ENCODE results near the gene STAB1.

The STAB1 gene

DNA sequence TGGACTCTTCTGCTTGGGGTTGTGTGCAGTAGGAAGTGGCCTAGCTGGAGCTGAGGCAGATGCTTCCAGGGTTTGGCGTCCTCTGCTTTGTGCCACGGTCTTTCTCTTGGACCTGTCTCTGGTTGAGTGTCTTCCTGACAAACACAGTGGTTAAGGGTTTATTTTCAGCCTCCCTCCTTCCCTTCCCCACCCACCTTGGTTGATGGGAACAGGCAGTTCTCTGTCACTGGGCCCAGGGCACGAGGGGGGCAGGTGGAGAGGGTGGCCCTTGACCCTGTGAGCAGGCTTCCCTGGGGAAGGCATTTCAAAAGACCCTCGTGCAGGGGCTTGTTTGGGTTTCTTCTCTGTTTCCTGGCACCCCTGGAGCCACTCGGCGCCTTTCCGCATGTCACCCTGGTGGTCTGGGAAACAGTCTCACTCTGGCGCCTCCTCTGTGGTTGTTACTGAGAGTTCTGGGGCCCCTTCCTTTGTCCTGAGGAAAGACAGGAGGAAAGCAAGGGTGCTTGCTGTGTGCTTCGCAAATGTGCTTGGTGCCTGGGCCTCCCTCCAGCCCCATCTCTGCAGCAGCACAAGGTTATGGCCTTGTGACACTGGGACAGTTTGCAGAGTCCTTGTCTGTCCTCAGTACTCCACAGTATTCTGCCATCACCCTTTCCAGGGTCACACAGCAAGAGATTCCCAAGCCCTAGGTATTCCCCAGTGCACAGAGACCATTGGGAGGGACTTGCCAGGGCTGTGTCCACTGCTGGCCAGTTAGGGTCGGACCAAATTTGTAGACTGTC is 10.3 kb upstream of the STAB1 start:
- no peak for DNase-seq

DNA sequence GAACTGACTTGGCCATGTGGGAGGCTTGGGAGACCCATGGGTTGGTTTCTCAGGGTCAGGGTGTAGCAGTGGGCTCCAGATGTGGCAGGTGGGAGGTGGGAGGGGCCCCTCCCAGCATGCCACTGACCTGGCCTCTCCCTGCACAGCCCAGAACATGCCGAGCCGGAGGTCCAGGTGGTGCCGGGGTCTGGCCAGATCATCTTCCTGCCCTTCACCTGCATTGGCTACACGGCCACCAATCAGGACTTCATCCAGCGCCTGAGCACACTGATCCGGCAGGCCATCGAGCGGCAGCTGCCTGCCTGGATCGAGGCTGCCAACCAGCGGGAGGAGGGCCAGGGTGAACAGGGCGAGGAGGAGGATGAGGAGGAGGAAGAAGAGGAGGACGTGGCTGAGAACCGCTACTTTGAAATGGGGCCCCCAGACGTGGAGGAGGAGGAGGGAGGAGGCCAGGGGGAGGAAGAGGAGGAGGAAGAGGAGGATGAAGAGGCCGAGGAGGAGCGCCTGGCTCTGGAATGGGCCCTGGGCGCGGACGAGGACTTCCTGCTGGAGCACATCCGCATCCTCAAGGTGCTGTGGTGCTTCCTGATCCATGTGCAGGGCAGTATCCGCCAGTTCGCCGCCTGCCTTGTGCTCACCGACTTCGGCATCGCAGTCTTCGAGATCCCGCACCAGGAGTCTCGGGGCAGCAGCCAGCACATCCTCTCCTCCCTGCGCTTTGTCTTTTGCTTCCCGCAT is 7.9 kb upstream of the STAB1 start:
- no peak for DNase-seq

DNA sequence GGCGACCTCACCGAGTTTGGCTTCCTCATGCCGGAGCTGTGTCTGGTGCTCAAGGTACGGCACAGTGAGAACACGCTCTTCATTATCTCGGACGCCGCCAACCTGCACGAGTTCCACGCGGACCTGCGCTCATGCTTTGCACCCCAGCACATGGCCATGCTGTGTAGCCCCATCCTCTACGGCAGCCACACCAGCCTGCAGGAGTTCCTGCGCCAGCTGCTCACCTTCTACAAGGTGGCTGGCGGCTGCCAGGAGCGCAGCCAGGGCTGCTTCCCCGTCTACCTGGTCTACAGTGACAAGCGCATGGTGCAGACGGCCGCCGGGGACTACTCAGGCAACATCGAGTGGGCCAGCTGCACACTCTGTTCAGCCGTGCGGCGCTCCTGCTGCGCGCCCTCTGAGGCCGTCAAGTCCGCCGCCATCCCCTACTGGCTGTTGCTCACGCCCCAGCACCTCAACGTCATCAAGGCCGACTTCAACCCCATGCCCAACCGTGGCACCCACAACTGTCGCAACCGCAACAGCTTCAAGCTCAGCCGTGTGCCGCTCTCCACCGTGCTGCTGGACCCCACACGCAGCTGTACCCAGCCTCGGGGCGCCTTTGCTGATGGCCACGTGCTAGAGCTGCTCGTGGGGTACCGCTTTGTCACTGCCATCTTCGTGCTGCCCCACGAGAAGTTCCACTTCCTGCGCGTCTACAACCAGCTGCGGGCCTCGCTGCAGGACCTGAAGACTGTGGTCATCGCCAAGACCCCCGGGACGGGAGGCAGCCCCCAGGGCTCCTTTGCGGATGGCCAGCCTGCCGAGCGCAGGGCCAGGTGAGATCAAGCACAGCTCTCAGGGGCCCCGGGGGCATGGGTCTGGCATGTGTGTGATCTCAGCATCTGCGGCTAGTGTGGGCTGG is 7.1 kb upstream of the STAB1 start:
- DNase-seq = no peak

DNA sequence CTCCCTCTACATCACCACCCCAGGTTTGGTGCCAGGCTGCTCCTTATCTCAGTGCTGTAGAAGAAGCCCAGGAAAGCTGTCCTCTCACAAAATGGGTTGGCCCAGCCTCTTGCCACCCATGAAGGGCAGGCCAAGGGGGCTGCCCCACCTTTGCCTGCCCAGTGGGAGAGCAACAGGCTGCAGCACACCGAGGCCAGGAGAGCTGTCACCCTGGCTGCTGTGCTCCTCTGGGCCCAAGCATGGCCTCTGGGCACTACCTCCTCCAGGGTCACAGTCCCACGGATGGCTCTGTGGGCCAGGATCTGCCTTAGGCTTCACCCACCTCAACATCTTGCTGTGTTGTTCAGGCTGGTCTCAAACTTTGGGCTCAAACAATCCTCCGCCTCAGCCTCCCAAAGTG is 6.4 kb upstream of the STAB1 start:
- no peak for DNase-seq

DNA sequence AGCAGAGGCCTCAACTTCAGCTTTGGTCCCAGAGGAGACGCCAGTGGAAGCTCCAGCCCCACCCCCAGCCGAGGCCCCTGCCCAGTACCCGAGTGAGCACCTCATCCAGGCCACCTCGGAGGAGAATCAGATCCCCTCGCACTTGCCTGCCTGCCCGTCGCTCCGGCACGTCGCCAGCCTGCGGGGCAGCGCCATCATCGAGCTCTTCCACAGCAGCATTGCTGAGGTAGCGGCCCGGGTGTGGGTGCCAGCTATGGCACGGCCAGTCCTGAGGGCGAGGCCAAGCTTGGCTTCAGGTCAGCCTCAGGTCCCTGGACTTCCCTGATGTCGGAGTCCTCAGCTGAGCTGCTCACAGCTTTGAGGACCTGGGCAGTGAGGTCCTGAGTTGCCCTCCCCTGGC is 5.7 kb upstream of the STAB1 start:
- no peak for DNase-seq

DNA sequence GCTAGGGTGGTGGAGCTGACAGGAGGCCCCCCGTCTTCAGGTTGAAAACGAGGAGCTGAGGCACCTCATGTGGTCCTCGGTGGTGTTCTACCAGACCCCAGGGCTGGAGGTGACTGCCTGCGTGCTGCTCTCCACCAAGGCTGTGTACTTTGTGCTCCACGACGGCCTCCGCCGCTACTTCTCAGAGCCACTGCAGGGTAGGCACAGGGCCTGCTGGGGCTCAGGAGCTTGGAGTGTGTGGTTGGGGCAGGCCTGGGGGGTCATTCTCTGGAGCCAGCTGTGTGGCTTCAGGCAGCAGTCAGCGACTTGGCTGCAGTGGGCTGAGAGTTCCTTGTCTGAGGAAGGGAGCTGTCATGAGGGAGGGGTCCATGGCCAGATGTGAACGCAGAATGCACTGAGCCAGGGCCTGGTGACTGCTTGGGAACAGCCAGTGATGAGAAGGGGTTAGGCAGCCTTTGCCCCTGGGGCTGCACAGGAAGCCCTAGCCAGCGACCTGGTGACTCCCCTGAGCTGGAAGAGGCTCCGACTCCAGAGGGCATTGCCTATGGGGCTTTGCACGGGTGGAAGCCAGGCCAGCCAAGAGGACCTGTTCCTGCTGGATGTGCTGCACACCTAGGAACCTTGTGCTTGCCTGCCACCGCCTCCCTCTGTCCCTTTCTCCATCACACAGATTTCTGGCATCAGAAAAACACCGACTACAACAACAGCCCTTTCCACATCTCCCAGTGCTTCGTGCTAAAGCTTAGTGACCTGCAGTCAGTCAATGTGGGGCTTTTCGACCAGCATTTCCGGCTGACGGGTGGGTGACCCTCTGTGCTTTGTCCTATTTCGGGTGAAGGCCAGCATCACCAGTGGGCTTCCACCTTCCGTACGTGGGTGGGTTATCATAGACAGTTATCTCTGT is 4.9 kb upstream of the STAB1 start:
- DNase-seq = no peak

DNA sequence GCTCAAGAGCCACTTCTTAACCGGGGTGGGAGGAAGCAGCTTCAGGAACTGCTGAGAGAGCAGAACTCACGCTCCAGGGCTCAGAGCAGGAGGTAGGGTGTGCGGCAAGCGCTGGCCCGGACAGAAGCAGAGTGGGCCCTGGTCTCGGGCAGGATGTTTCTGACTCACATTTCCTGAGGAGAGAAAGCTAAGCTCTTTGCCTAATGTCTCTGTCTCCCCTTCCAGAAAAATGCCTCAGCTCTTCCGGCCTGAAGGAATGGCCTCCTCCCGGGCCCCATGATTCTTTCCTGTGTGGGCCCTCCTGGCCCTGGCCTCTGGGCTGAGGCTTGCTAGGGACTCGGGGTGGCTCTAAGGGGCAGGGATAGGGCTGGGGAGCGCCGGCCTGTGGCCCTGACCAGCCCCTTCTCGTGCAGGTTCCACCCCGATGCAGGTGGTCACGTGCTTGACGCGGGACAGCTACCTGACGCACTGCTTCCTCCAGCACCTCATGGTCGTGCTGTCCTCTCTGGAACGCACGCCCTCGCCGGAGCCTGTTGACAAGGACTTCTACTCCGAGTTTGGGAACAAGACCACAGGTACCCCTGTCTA is 4.1 kb upstream of the STAB1 start:
- DNase-seq = no peak

DNA sequence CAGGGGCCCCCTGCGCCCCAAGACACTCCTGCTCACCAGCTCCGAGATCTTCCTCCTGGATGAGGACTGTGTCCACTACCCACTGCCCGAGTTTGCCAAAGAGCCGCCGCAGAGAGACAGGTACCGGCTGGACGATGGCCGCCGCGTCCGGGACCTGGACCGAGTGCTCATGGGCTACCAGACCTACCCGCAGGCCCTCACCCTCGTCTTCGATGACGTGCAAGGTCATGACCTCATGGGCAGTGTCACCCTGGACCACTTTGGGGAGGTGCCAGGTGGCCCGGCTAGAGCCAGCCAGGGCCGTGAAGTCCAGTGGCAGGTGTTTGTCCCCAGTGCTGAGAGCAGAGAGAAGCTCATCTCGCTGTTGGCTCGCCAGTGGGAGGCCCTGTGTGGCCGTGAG is 3.1 kb upstream of the STAB1 start:
- no peak for DNase-seq

DNA sequence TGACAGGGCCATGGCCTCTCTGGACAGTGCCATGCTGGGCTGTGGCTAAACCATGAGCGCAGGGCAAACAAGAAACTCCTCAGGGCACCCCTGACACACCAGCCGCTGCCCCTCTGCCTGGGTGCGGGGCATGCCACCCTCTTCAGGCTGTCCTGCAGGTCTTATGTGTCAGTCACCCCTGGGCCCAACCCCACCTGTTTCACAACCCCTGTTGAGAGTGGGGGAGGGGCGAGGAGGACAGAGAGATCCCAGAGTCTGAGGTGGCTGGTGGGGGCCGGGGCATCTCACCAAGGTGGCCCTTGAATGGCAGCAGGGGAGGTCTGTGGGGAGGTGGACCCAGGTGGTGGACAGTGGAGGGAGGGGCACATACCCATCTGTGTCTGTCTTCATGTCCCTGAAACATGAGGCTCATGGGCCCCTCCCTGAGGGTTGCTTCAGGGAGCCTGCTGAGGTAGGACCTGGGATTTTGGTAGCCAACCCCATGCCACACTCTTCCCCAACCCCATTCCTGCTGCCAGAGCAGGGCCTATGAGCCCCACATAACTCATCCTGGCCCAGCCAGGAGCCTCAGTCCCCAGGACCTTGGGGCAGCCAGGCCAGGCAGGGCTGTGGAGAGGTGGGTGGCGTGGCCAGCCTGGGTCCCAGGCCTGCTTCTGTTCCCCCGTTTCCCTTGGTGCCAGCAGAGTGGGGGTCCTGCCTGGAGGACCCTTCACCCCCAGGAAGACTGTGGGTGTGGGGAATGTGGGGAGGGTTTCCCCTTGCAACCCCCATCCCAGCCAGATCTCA is 1.7 kb upstream of the STAB1 start:
- no peak for DNase-seq

DNA sequence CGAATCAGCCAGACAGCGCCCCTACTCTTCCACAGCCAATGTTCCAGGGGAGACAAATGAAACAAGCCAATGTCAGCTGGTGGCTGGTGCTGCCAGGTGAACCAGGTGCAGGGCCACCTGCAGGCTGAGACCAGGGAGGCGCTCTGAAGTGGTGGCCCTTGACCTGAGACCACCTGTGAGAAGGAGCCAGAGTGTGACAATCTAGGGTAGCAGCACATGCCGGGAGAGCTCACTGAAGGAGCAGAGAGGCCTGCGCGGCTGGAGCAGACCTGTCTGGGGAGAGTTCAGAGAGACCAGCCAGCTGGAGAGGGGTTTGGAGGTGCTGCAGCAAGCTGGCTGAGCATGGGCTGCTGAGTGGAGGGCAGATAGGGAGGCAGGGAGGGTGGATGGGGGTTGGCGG is 693 bp upstream of the STAB1 start:
- no peak for DNase-seq

DNA sequence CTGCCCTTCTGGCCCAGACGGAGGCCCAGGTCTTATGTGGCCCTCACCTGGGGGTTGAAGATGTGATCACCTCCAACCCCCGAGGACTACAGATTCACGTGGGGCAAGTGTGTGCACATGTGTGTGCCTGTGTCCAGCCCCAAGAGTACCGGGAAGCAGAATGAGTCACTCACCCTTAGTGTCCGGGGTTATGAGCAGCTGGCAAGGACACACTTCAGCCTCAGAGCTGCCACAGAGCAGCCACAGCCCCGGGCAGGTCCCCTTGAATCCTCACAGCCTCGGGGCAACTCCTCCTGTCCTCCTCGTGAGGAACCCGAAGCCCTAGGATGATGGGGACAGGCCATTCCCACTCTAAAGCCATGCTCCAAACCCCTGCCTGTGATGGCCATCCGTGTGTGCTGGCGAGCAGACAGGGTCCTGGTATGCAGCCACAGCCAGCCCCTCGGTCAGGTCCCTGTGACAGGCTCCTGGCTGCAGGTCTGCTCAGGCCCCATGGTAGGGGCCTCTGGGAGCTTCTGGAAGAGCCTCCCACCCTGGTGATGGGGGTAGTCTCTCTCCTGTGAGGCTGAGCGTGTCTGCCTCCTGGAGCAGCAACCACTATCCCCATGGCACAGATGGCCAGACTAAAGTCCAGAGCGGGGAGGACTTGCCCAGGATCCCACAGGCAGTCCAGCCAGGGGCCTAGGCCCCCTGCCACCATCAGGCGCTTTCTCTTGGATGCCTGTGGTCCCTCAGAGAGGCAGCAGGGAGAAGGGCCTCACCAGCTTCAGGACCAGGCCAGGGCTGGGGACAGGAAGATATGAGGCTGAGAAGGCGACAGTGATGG is 852 bp downstream of the STAB1 start:
- no peak for DNase-seq

DNA sequence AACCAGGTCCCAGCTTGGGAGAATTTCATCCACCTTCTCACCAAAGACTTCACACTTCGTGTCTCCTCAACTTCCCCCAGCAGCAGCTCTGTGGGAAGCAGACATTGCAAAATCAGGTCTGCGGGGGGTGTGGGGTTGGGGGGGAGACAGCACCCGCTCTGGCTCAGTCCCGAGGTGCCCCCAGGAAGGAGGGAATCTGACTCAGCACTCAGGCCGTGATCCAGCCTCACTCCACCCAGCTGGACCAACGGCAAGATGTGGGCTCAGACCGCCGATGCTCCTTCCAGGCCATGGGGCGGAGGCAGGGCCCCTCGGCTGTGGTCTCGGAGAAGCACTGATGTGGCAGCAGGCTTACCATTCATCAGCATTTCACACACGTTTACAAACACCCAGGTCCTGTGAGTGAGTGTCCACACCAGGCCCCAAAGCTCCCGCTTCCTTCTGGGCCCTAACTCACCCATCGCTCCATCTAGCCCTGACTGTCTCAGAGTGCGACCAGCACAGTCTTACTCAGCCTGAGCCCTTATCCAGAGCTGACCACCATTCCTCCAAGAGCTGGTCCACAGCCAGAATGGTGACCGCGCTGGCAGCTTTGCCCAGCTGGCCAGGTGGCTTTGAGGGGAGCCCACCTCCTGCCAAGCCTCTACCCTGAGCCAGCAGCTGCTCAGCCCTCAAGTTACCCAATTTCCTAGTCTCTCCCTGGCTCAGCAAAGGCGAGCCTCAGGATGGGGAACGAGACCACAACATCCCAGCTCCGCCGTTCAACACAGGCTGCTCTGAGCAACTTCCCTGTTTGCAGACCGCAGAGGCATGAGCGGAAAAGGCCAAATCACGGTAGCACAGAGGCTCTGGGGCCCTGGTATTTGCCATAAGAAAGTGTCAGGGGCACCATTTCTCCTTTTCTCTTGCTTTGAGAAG is 3.3 kb downstream of the STAB1 start:
- DNase-seq = no peak

DNA sequence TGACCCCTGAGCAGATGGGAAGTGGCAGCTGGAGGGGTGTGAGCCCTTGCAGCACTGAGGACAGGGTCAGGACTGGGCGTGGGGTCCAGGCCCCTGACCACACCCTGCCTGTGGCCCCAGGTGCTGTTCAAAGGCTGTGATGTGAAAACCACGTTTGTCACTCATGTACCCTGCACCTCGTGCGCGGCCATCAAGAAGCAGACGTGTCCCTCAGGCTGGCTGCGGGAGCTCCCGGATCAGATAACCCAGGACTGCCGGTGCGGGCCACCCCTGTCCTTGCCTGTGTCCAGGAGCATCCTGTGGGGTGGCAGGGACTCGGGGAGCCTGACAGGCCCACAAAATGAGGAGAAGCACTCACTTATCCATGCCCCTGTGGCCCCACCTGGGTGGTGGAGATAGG is 5.9 kb downstream of the STAB1 start:
- DNase-seq = no peak

DNA sequence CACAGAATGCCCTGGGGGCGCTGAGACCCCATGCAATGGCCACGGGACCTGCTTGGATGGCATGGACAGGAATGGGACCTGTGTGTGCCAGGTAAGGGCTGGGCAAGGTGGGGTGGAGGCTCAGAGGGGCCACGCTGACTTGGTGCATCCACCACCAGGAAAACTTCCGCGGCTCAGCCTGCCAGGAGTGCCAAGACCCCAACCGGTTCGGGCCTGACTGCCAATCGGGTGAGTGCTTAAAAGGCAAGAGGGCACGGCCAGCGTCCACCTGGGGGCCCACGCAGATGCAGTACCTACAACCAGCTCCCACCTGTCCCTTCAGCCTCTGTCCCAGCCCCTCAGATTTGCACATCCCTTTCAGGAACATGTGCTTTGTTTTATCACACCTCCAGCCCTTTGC is 6.9 kb downstream of the STAB1 start:
- DNase-seq = no peak

DNA sequence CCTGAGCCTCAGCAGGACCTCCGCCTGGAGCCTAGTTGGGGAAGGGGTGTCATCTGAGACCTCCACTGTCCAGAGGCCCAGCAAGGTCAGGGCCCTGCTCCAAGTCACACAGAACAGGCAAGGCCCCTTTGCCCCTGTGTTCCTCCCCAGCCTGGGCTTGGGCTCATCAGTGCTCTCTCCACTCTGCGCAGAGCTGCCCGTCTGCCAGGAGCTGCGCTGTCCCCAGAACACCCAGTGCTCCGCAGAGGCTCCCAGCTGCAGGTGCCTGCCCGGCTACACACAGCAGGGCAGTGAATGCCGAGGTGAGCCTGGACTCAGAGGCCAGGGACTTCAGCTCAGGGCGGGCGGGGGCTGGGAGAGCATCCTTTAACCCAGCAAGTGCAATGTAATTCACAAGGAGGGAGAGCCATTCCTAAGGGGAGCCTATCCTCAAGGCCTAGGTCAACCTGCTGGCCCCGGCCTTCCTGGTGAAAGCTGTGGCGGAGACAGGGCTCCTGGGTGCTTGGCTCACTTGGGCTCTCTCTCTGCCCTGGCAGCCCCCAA is 7.7 kb downstream of the STAB1 start:
- no peak for DNase-seq

DNA sequence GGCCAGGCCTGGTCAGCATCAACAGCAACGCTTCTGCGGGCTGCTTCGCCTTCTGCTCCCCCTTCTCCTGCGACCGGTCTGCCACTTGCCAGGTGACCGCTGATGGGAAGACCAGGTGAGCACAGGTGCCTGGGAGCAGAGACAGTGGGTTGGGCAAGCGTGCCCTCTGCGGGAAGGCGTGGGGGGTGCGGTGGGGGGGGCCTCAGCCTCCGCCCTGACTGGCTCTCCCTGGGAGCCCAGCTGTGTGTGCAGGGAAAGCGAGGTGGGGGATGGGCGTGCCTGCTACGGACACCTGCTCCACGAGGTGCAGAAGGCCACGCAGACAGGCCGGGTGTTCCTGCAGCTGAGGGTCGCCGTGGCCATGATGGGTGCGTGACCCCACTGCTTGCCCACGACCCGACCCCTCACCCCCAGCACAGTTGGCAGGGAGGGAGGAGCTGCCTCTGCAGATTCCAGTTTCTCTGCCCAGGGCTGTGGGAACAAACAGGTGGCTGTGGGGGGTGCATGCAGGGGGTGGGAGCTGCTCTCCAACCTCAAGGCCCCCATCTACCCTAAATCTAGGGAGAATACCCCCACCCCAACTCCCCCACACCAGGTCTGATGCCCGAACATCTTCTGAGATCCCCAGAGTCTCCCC is 8.8 kb downstream of the STAB1 start:
- DNase-seq = no peak

DNA sequence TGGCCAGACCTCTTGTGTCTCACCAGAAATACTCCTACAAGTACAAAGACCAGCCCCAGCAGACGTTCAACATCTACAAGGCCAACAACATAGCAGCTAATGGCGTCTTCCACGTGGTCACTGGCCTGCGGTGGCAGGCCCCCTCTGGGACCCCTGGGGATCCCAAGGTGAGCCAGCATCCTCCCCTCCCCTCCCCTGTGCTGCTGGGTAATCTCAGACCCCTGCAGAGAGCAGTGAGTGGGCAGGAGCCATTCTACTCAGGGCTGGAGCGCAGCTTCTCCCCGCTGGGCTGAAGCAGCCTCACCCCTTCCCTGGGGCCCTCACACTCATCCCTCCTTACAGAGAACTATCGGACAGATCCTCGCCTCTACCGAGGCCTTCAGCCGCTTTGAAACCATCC is 9.8 kb downstream of the STAB1 start:
- DNase-seq = no peak

DNA sequence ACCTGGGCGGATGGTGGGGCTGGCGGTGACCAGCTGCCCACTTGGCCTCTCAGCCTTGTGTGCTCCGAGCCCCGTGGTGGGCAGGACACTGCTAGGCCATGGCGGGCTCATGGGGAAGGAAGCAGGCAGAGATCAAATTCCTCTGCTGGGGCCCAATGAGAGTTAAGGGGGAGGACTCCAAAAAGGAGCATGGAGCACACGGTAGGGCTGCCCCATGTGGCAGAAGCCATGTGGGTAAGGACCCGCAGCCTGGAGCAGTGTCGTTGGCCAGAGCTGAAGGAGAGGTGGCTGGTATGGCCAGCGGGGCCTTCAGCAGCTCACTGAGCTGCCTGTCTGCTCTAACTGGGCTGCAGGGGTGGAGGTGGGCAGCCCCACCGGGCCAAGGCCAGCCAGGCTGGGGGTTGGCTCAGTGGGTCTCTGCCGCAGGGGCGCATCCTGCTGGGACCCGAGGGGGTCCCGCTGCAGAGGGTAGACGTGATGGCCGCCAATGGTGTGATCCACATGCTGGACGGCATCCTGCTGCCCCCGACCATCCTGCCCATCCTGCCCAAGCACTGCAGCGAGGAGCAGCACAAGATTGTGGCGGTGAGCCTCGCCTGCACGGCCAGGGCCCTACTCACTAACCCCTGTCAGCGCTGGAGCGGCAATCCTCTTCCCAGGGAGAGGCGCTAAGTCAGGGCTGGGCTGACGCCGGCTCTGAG is 11.3 kb downstream of the STAB1 start:
- DNase-seq = no peak
